H54 (cell line): ENCODE measurements around the gene CCL17.

Source experiments
- DNase-seq: peaks from one replicate; pipeline ENCODE4 v3.0.0; 2011; ENCODE audit warnings: low spot score, mixed read lengths; ENCODE audit not compliant: insufficient read length
- FAIRE-seq: peaks from 3 replicates; lab custom pipeline; 2011; peaks lifted over from hg19 to GRCh38; lab: Jason Lieb, UNC
- POLR2A ChIP-seq: IDR thresholded peaks from 2 replicates; pipeline ENCODE4 v1.6.1; 2011; ENCODE audit warnings: low read depth, mild to moderate bottlenecking, low read length

The CCL17 gene

GRCh38 chr16:57383276-57384247, 21.0 kb upstream of the CCL17 start:
- no peak for FAIRE-seq
- no peak for TF ChIP-seq POLR2A
- no peak for DNase-seq

GRCh38 chr16:57384248-57385070, 20.1 kb upstream of the CCL17 start:
- TF ChIP-seq POLR2A, result no peak

GRCh38 chr16:57385083-57385482, 19.5 kb upstream of the CCL17 start:
- FAIRE-seq, result no peak

More at GRCh38 chr16:57384248-57385070, 20.1 kb upstream of the CCL17 start:
- no peak for FAIRE-seq
- no peak for DNase-seq

GRCh38 chr16:57386381-57386951, 18.1 kb upstream of the CCL17 start:
- DNase-seq, result no peak
- no peak for FAIRE-seq
- TF ChIP-seq POLR2A, result no peak

More at GRCh38 chr16:57385083-57385482, 19.5 kb upstream of the CCL17 start:
- no peak for TF ChIP-seq POLR2A
- no peak for DNase-seq

GRCh38 chr16:57387598-57388354, 16.8 kb upstream of the CCL17 start:
- FAIRE-seq (no peak), DNase-seq (no peak)
- no peak for TF ChIP-seq POLR2A

GRCh38 chr16:57388359-57389086, 16.0 kb upstream of the CCL17 start:
- DNase-seq, result no peak
- FAIRE-seq, result no peak
- TF ChIP-seq POLR2A, result no peak

- no peak for DNase-seq
- FAIRE-seq, result no peak
- TF ChIP-seq POLR2A, result no peak
These were observed 15.5 kb upstream of the CCL17 start for GRCh38 chr16:57389087-57389468.

GRCh38 chr16:57390636-57391295, 13.8 kb upstream of the CCL17 start:
- TF ChIP-seq POLR2A, result no peak
- no peak for DNase-seq
- no peak for FAIRE-seq

GRCh38 chr16:57391300-57391699, 13.3 kb upstream of the CCL17 start:
- FAIRE-seq (no peak), DNase-seq (no peak)

GRCh38 chr16:57391708-57392107, 12.9 kb upstream of the CCL17 start:
- TF ChIP-seq POLR2A, result no peak
- FAIRE-seq, result no peak
- no peak for DNase-seq

More at GRCh38 chr16:57391300-57391699, 13.3 kb upstream of the CCL17 start:
- no peak for TF ChIP-seq POLR2A

GRCh38 chr16:57392694-57393093, 11.9 kb upstream of the CCL17 start:
- DNase-seq (no peak), FAIRE-seq (no peak)
- TF ChIP-seq POLR2A, result no peak

GRCh38 chr16:57394444-57394843, 10.1 kb upstream of the CCL17 start:
- no peak for FAIRE-seq
- no peak for DNase-seq

More at GRCh38 chr16:57394444-57394843, 10.1 kb upstream of the CCL17 start:
- TF ChIP-seq POLR2A, result no peak
